Measurements from ENCODE around the gene ZSWIM6. TPM values are rescaled to one million over a fixed set of nuclear protein-coding genes. Genes with fewer than 3 reads are reported as not detected.
A peak's percentile ranks its signal among the peaks of the same experiment; 100 is the strongest.

ZSWIM6 gene
- total and polyA plus RNA-seq, 2 of the 4 experiments (the other 2 are of a cell fraction): 10.8 to 14.1 TPM

DNA sequence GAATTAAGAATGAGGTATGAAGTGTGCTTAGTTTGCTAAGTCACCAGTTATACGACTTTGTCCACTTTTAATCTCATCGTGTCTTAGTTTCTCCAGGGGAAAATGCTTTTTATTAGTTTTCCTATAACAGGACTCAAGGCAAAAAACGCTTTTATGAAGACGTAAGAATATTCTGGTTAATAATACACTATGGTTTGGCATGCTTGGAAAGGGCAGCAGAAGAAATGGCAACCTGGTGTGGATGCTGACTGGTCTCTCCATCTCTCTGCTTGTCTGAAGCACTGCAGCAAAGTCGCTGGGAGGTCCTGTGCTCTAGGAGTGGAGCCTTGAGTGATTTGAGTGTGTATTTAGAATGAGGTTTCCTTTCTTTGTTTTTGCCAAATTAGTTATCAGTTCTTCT, 78.8 kb downstream of the ZSWIM6 start:
- dilution Hi-C loops (cut with HindIII; ENCODE audit: low sequenced_read_pairs, unreplicated experiment): no loop called here
- CTCF ChIA-PET: no interaction called here
- BruUV-seq (replicated peaks): no TSS peak
- in situ Hi-C loops (cut with MboI; ENCODE audit: low sequenced_read_pairs): no loop called here
- H3K4me2 ChIP-seq (ENCODE audit: low read depth, low read length): 0 out of 2 replicates have a peak overlapping the region, but pooled peaks have one; percentile 10
- H3K18ac ChIP-seq (ENCODE audit: low read depth, low read length): peak overlapping the region; percentile 42; the same call in 1 of the 2 replicates
- H2AFZ ChIP-seq (replicated peaks; ENCODE audit: low read length, poor library complexity): no peak overlapping the region
- H2AK9ac ChIP-seq (replicated peaks; ENCODE audit: low read depth, low read length, poor library complexity): no peak overlapping the region
- H4K91ac ChIP-seq (ENCODE audit: insufficient read depth, low read depth, low read length): 0 out of 2 replicates have a peak overlapping the region, but pooled peaks have one; percentile 58
- peak overlapping the region; percentile 62; the same call in 1 of the 2 replicates for H3K4ac ChIP-seq (ENCODE audit: low read depth, low read length)
- H4K8ac ChIP-seq (ENCODE audit: low read depth in 2 of 2, low read length in 2 of 2): peak overlapping the region in 1 of 2 experiments; percentile 32; a peak in 2 of 4 replicates
- H3K23ac ChIP-seq (ENCODE audit: low read depth, low read length): peak overlapping the region; percentile 80; the same call in 1 of the 2 replicates
- H2BK5ac ChIP-seq (ENCODE audit: low read depth, low read length, poor library complexity, severe bottlenecking): peak overlapping the region; percentile 60
- no peaks in the 10 kb centered on the region for H3K36me3 ChIP-seq (ENCODE audit: control insufficient read depth, insufficient read depth, low read length)
- H2BK15ac ChIP-seq (ENCODE audit: low read depth, low read length): peak overlapping the region; percentile 93; the same call in 1 of the 3 replicates
- no peak for ATAC-seq (ENCODE audit: low read depth)
- intact Hi-C loops (cut with micrococcal nuclease): no loop called here
- H3K14ac ChIP-seq (replicated peaks; ENCODE audit: low read depth, low read length): peak overlapping the region; percentile 90; the same call in 1 of the 2 replicates
- 100% methylated on average over 1 of the region's 5 CpGs; no CpG with 5 or more reads in 1 of the 2 experiments for WGBS, 2 experiments (ENCODE audit: extremely low coverage in 2 of 2, insufficient read length in 1 of 2)
- no peak overlapping the region; the same call in 1 of the 2 replicates for H3K9ac ChIP-seq (ENCODE audit: low read depth, low read length)
- TF ChIP-seq RAD21 (IDR thresholded peaks at IDR 0.05; ENCODE audit: low read length) (no peak), NFE2L2 (IDR thresholded peaks at IDR 0.05; ENCODE audit: low read depth, low read length) (no peak), CHD1 (IDR thresholded peaks at IDR 0.05; ENCODE audit: low read depth, low read length) (no peak), BHLHE40 (IDR thresholded peaks at IDR 0.05; ENCODE audit: low read depth, low read length) (no peak), RFX5 (IDR thresholded peaks at IDR 0.05; ENCODE audit: low read depth, low read length) (no peak)
- H2BK20ac ChIP-seq (ENCODE audit: low read depth, low read length): no peak overlapping the region
- POLR2A ChIA-PET (ENCODE audit: unreplicated experiment): no interaction called here
- no peak for DNase-seq
- peaks cover 7% of the 10 kb centered on the region for H3K9me1 ChIP-seq (ENCODE audit: insufficient read depth, low read length)
- peak overlapping the region; percentile 41; the same call in 1 of the 2 replicates for H3K27ac ChIP-seq (ENCODE audit: insufficient read depth, low read length)
- peak overlapping the region; percentile 80 for H4K5ac ChIP-seq (ENCODE audit: low read depth, low read length)
- no peak overlapping the region for H3K4me3 ChIP-seq (ENCODE audit: insufficient read depth, low read depth, low read length)
- H3K27me3 ChIP-seq (ENCODE audit: control insufficient read depth, insufficient read depth, low read length): no peaks in the 10 kb centered on the region
- peaks cover 15% of the 10 kb centered on the region for H3K4me1 ChIP-seq (ENCODE audit: control insufficient read depth, insufficient read depth, low read length)
- peak overlapping the region; percentile 57 for H2BK120ac ChIP-seq (ENCODE audit: low read depth, low read length)
- peaks cover 20 to 58% of the 10 kb centered on the region in 2 experiments; a peak in 3 of 4 replicates for H3K79me1 ChIP-seq (ENCODE audit: low read depth in 1 of 2, low read length in 2 of 2)
- H4K20me1 ChIP-seq (ENCODE audit: insufficient read depth, low read length): peaks cover 59% of the 10 kb centered on the region
- no peak overlapping the region; the same call in 1 of the 2 replicates for H3K56ac ChIP-seq (ENCODE audit: extremely low read depth, insufficient read depth, low read length)
- H2AK5ac ChIP-seq (ENCODE audit: low read depth, low read length): peak overlapping the region; percentile 83; the same call in 1 of the 2 replicates
- H3K9me3 ChIP-seq (ENCODE audit: control insufficient read depth, insufficient read depth, low read length): no peaks in the 10 kb centered on the region
